GM23338 (cell line): ENCODE results near the gene CAMTA1. TPM values are rescaled to one million over a fixed set of nuclear protein-coding genes. Genes with fewer than 3 reads are reported as not detected.

Experiments
- ATAC-seq: fragments of 200-7000 bp; cut with Tn5 transposase; 3 replicates; pipeline ENCODE4 v1.9.1; 2020
- DNase-seq: peaks from one replicate; pipeline ENCODE4 v3.0.0-alpha.2; 2015; ENCODE audit warnings: low spot score
- H2AFZ ChIP-seq: fragments of 200-600 bp; sonication (generic); 2 replicates; pipeline ENCODE4 v1.8.0; 2016; ENCODE audit warnings: antibody characterized with exemption, mild to moderate bottlenecking, moderate library complexity
- H3F3A ChIP-seq: fragments of 200-600 bp; sonication (generic); replicated peaks from 2 replicates; pipeline ENCODE4 v1.8.0; 2017; ENCODE audit warnings: antibody characterized with exemption, mixed run types, low read depth
- H3K27ac ChIP-seq: fragments of 200-600 bp; sonication (generic); 2 replicates; pipeline ENCODE4 v1.6.1; 2016; ENCODE audit warnings: low read depth
- H3K27me3 ChIP-seq: fragments of 200-600 bp; sonication (generic); 2 replicates; pipeline ENCODE4 v1.8.0; 2016; ENCODE audit warnings: mild to moderate bottlenecking, mixed run types, moderate library complexity; ENCODE audit not compliant: insufficient read depth
- H3K36me3 ChIP-seq: fragments of 200-600 bp; sonication (generic); 2 replicates; pipeline ENCODE4 v1.8.0; 2016; ENCODE audit warnings: mild to moderate bottlenecking; ENCODE audit not compliant: insufficient read depth
- H3K4me1 ChIP-seq: fragments of 200-600 bp; sonication (generic); 2 replicates; pipeline ENCODE4 v1.8.0; 2016; ENCODE audit warnings: mild to moderate bottlenecking, moderate library complexity; ENCODE audit not compliant: insufficient read depth
- H3K4me2 ChIP-seq: fragments of 200-600 bp; sonication (generic); 2 replicates; pipeline ENCODE4 v1.7.1; 2017; ENCODE audit warnings: mixed run types
- H3K4me3 ChIP-seq: fragments of 200-600 bp; sonication (generic); 2 replicates; pipeline ENCODE4 v1.6.1; 2016; ENCODE audit warnings: mixed run types
- H3K79me2 ChIP-seq: fragments of 200-600 bp; sonication (generic); replicated peaks from 2 replicates; pipeline ENCODE4 v1.8.0; 2017; ENCODE audit warnings: mild to moderate bottlenecking; ENCODE audit not compliant: insufficient read depth
- H3K9me2 ChIP-seq: fragments of 200-600 bp; sonication (generic); 2 replicates; pipeline ENCODE4 v1.8.0; 2017; ENCODE audit not compliant: insufficient read depth
- H4K20me1 ChIP-seq: fragments of 200-600 bp; sonication (generic); replicated peaks from 2 replicates; pipeline ENCODE4 v1.8.0; 2017; ENCODE audit warnings: mild to moderate bottlenecking; ENCODE audit not compliant: insufficient read depth
- H3K27ac Mint-ChIP-seq: 2 replicates; pipeline ENCODE4 v1.8.0; 2020; ENCODE audit warnings: inconsistent platforms, mild to moderate bottlenecking, moderate library complexity, mixed read lengths
- H3K27me3 Mint-ChIP-seq: 3 replicates; pipeline ENCODE4 v1.8.0; 2022; ENCODE audit warnings: low read depth, mild to moderate bottlenecking, moderate library complexity, mixed read lengths, inconsistent platforms; ENCODE audit not compliant: insufficient read depth, poor library complexity
- H3K36me3 Mint-ChIP-seq: 3 replicates; pipeline ENCODE4 v1.8.0; 2021; ENCODE audit warnings: low read depth, mild to moderate bottlenecking, inconsistent platforms, moderate library complexity, mixed read lengths
- H3K4me1 Mint-ChIP-seq: 3 replicates; pipeline ENCODE4 v1.8.0; 2020; ENCODE audit warnings: mild to moderate bottlenecking, inconsistent platforms, mixed read lengths
- H3K4me3 Mint-ChIP-seq: 3 replicates; pipeline ENCODE4 v1.8.0; 2021; ENCODE audit warnings: moderate library complexity, mild to moderate bottlenecking, inconsistent platforms, mixed read lengths
- H3K9me3 Mint-ChIP-seq: 3 replicates; pipeline ENCODE4 v1.8.0; 2020; ENCODE audit warnings: moderate library complexity, mild to moderate bottlenecking, inconsistent platforms, mixed read lengths
- CREB1 ChIP-seq: fragments of 250-450 bp; sonication (Bioruptor Pico); IDR thresholded peaks from 2 replicates; pipeline ENCODE4 v1.5.0; 2020; ENCODE audit warnings: low read depth, mild to moderate bottlenecking, moderate library complexity
- JUNB ChIP-seq: IDR thresholded peaks from one replicate; pipeline ENCODE4 v1.6.1; 2016; ENCODE audit warnings: antibody characterized with exemption; ENCODE audit not compliant: unreplicated experiment
- POLR2AphosphoS5 ChIP-seq: IDR thresholded peaks from 2 replicates; pipeline ENCODE4 v1.6.1; 2016; ENCODE audit warnings: antibody characterized with exemption, low read depth
- STAT1 ChIP-seq: IDR thresholded peaks from one replicate; pipeline ENCODE4 v1.6.1; 2016; ENCODE audit warnings: antibody characterized with exemption; ENCODE audit not compliant: unreplicated experiment
- ZNF114 ChIP-seq: fragments of 250-450 bp; sonication (Bioruptor Pico); IDR thresholded peaks from 2 replicates; pipeline ENCODE4 v1.5.0; 2020; ENCODE audit warnings: mild to moderate bottlenecking, moderate library complexity
- ZNF331 ChIP-seq: fragments of 250-450 bp; sonication (Bioruptor Pico); IDR thresholded peaks from 2 replicates; pipeline ENCODE4 v1.5.0; 2020; ENCODE audit warnings: low read depth, mild to moderate bottlenecking, moderate library complexity
- polyA plus RNA-seq: library from polyadenylated mRNA; unstranded; fragments of >200 nt; fragmentation: Nextera tagmentation; extraction: Ambion mirVana; gene quantifications from 2 replicates; pipeline ENCODE4 v1.2.1, GENCODE V29; 2016
- total RNA-seq: library from RNA; depleted of rRNA; stranded (reverse); fragments of >200 nt; shearing (Covaris generic); gene quantifications from 2 replicates; pipeline ENCODE4 v1.2.3, GENCODE V29; 2014
- TF ChIP-seq, protein P1 (sequence below): IDR thresholded peaks from one replicate; pipeline ENCODE4 v1.6.1; 2018; ENCODE audit warnings: antibody characterized with exemption; ENCODE audit not compliant: unreplicated experiment
- TF ChIP-seq, protein P2 (sequence below): IDR thresholded peaks from 2 replicates; pipeline ENCODE4 v1.6.1; 2016; ENCODE audit warnings: antibody characterized with exemption

Gene CAMTA1
- total and polyA plus RNA-seq, 2 experiments from 2014 or later: 115 to 519 TPM

DNA sequence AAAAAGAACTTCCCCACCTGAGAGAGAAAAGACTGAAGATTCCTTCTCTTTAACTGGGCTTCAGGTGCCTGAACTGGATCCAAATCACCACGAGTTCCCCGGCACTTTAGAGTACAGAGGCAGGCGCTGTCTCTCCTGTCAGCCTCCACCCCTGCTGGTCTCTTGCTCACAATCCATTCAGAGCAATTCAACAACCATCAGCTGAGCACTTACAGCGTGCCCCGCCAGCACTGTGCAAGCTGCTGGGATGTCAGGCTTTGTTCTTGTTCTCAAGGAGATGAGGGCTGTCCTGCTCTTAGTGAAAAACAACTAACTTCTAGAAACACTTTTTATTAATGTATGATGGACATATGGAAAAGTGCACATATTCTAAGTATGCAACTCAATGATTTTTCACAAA lies 917.1 kb downstream of the CAMTA1 start:
- peak; percentile 44; the same call in 1 of the 2 replicates for TF ChIP-seq ZNF331 (CRISPR knock-in tag)
- TF ChIP-seq POLR2AphosphoS5: no peak
- no peak for TF ChIP-seq CREB1 (CRISPR knock-in tag)
- TF ChIP-seq JUNB: no peak
- TF ChIP-seq, protein P1, sequence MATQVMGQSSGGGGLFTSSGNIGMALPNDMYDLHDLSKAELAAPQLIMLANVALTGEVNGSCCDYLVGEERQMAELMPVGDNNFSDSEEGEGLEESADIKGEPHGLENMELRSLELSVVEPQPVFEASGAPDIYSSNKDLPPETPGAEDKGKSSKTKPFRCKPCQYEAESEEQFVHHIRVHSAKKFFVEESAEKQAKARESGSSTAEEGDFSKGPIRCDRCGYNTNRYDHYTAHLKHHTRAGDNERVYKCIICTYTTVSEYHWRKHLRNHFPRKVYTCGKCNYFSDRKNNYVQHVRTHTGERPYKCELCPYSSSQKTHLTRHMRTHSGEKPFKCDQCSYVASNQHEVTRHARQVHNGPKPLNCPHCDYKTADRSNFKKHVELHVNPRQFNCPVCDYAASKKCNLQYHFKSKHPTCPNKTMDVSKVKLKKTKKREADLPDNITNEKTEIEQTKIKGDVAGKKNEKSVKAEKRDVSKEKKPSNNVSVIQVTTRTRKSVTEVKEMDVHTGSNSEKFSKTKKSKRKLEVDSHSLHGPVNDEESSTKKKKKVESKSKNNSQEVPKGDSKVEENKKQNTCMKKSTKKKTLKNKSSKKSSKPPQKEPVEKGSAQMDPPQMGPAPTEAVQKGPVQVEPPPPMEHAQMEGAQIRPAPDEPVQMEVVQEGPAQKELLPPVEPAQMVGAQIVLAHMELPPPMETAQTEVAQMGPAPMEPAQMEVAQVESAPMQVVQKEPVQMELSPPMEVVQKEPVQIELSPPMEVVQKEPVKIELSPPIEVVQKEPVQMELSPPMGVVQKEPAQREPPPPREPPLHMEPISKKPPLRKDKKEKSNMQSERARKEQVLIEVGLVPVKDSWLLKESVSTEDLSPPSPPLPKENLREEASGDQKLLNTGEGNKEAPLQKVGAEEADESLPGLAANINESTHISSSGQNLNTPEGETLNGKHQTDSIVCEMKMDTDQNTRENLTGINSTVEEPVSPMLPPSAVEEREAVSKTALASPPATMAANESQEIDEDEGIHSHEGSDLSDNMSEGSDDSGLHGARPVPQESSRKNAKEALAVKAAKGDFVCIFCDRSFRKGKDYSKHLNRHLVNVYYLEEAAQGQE: no peak
- no peak for TF ChIP-seq STAT1
- peaks cover 30% of the 10 kb centered on the region for H3K27me3 ChIP-seq
- no peak overlapping the region for H3K4me3 ChIP-seq
- H3F3A ChIP-seq: peaks cover 5% of the 10 kb centered on the region
- H3K36me3 ChIP-seq: no peaks in the 10 kb centered on the region
- H3K27me3 Mint-ChIP-seq: peaks cover 29% of the 10 kb centered on the region
- peaks cover 11% of the 10 kb centered on the region for H3K4me1 ChIP-seq
- H3K9me3 Mint-ChIP-seq: peaks cover 3% of the 10 kb centered on the region; the same call in 2 of the 3 replicates
- no peaks in the 10 kb centered on the region for H3K9me2 ChIP-seq
- H3K79me2 ChIP-seq: no peaks in the 10 kb centered on the region
- ATAC-seq (peak; percentile 39), DNase-seq (peak; percentile 62)
- H3K27ac ChIP-seq: no peak overlapping the region
- H3K4me3 Mint-ChIP-seq: peak overlapping the region; percentile 78
- H2AFZ ChIP-seq: no peak overlapping the region
- H4K20me1 ChIP-seq: no peaks in the 10 kb centered on the region
- peaks cover 18% of the 10 kb centered on the region for H3K4me1 Mint-ChIP-seq
- peaks cover 6% of the 10 kb centered on the region; the same call in 2 of the 3 replicates for H3K36me3 Mint-ChIP-seq
- peak overlapping the region; percentile 86; the same call in 1 of the 2 replicates for H3K4me2 ChIP-seq
- no peak overlapping the region for H3K27ac Mint-ChIP-seq

DNA sequence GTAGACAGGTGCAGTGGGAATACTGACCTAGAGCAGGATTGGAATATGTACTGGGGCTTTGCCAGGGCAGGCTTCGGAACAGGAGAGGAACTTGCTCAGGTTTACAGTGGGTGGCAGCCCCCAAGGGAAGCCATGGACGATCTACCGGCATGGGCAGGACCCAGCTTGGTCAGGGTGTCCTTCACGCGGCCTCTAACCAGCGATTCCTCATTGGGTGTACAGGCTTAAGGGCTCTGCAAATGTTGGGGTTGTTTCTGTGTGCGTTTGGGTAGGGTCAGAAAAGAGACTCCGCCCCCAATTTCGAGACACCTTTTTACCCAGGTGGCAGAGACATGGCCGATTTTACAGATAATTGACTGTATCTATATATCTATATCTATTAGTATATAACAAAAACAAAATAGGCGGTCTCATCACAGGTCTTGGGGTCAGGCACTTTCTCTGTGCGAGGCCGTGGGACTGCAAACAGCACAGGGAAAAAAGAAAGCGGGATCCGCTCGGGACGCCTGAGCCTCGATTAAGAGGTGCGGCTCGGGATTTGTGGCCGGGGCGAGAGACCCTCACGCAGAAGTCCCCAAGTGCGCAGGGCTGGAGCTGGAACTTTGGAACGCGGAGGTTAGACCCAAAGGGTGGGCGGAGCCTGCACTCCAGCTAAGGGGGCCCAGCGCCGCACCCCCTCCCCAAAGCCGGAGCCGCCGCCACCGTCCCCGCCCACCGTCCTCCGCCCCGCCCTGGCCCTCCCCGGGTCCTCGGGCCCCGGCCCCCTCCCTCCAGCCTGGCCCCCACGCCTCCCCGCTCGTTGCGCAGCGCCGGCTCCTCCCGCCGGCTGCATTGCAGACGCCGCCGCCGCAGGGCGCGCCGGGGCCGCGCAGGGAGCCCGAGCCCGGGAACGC lies 918.3 kb downstream of the CAMTA1 start:
- ATAC-seq (peak; percentile 21), DNase-seq (peak; percentile 82)
- no peaks in the 10 kb centered on the region for H3K79me2 ChIP-seq
- no peak overlapping the region for H3K27ac Mint-ChIP-seq
- TF ChIP-seq ZNF114: no peak
- TF ChIP-seq, protein P2, sequence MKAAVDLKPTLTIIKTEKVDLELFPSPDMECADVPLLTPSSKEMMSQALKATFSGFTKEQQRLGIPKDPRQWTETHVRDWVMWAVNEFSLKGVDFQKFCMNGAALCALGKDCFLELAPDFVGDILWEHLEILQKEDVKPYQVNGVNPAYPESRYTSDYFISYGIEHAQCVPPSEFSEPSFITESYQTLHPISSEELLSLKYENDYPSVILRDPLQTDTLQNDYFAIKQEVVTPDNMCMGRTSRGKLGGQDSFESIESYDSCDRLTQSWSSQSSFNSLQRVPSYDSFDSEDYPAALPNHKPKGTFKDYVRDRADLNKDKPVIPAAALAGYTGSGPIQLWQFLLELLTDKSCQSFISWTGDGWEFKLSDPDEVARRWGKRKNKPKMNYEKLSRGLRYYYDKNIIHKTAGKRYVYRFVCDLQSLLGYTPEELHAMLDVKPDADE: no peak
- H3K4me1 Mint-ChIP-seq: peaks cover 18% of the 10 kb centered on the region
- H3K36me3 ChIP-seq: no peaks in the 10 kb centered on the region
- H3K4me3 ChIP-seq: peak overlapping the region; percentile 59
- H3K9me2 ChIP-seq: no peaks in the 10 kb centered on the region
- peaks cover 6% of the 10 kb centered on the region; the same call in 2 of the 3 replicates for H3K36me3 Mint-ChIP-seq
- no peaks in the 10 kb centered on the region; the same call in 1 of the 2 replicates for H4K20me1 ChIP-seq
- peak overlapping the region; percentile 86 for H3K4me2 ChIP-seq
- peak overlapping the region; percentile 78 for H3K4me3 Mint-ChIP-seq
- 0 out of 2 replicates have a peak overlapping the region, but pooled peaks have one; percentile 32 for H2AFZ ChIP-seq
- H3K9me3 Mint-ChIP-seq: peaks cover 3% of the 10 kb centered on the region; the same call in 2 of the 3 replicates
- peaks cover 11% of the 10 kb centered on the region for H3K4me1 ChIP-seq
- H3K27me3 Mint-ChIP-seq: peaks cover 25% of the 10 kb centered on the region
- peaks cover 5% of the 10 kb centered on the region for H3F3A ChIP-seq
- peaks cover 30% of the 10 kb centered on the region for H3K27me3 ChIP-seq
- no peak overlapping the region for H3K27ac ChIP-seq
